ENCODE results near the gene BCR. TPM values are rescaled to one million over a fixed set of nuclear protein-coding genes. Genes with fewer than 3 reads are reported as not detected.

BCR gene
- total and polyA plus RNA-seq, 7 donors: 2.7 to 7.7 (median 6.5) TPM

- intact Hi-C loops (cut with DNase I): no loop called here
- Histone ChIP-seq H3K4me3 (no peak overlapping the region), H3K27ac (no peak overlapping the region), H3K4me1 (no peaks in the 10 kb centered on the region), H3K9me3 (no peaks in the 10 kb centered on the region), H3K36me3 (ENCODE audit: insufficient read depth in 1 of 2, low read depth in 1 of 2) (no peaks in the 10 kb centered on the region), H3K27me3 (ENCODE audit: insufficient read depth in 3 of 3, low read length in 2 of 3) (no peaks in the 10 kb centered on the region)
- DNase-seq (no peak), ATAC-seq (no peak)
- no peak for TF ChIP-seq CTCF (IDR thresholded peaks at IDR 0.05)
- 88 to 94% (median 93%) methylated on average over 5 of the region's 5 CpGs for WGBS, 3 donors
Observed at GRCh38 chr22:23193196-23193827, 13.0 kb downstream of the BCR start.

- intact Hi-C loops (cut with DNase I): no loop called here
- TF ChIP-seq CTCF (IDR thresholded peaks at IDR 0.05): no peak
- ATAC-seq (no peak), DNase-seq (no peak)
- Histone ChIP-seq H3K4me1 (no peaks in the 10 kb centered on the region), H3K4me3 (no peak overlapping the region), H3K27me3 (ENCODE audit: insufficient read depth in 3 of 3, low read length in 2 of 3) (no peaks in the 10 kb centered on the region), H3K9me3 (no peaks in the 10 kb centered on the region), H3K36me3 (ENCODE audit: insufficient read depth in 1 of 2, low read depth in 1 of 2) (no peaks in the 10 kb centered on the region), H3K27ac (no peak overlapping the region)
- 82 to 86% (median 82%) methylated on average over 5 of the region's 5 CpGs for WGBS, 3 donors
Observed at GRCh38 chr22:23193882-23194281, 13.6 kb downstream of the BCR start.

GRCh38 chr22:23196165-23196564, 15.9 kb downstream of the BCR start:
- no peak for ATAC-seq
- intact Hi-C loops (cut with DNase I): no loop called here
- no peaks in the 10 kb centered on the region for H3K36me3 ChIP-seq (ENCODE audit: insufficient read depth in 1 of 2, low read depth in 1 of 2)
- 75 to 81% (median 79%) methylated on average over 11 of the region's 11 CpGs for WGBS, 3 donors
- H3K27me3 ChIP-seq (ENCODE audit: insufficient read depth in 3 of 3, low read length in 2 of 3): no peaks in the 10 kb centered on the region
- H3K4me3 ChIP-seq: no peak overlapping the region
- DNase-seq: no peak
- H3K9me3 ChIP-seq: no peaks in the 10 kb centered on the region
- no peak for TF ChIP-seq CTCF (IDR thresholded peaks at IDR 0.05)
- no peak overlapping the region for H3K27ac ChIP-seq
- H3K4me1 ChIP-seq: no peaks in the 10 kb centered on the region

- Histone ChIP-seq H3K27ac (no peak overlapping the region), H3K36me3 (ENCODE audit: insufficient read depth in 1 of 2, low read depth in 1 of 2) (no peaks in the 10 kb centered on the region), H3K9me3 (no peaks in the 10 kb centered on the region), H3K4me1 (no peaks in the 10 kb centered on the region), H3K4me3 (no peak overlapping the region), H3K27me3 (ENCODE audit: insufficient read depth in 3 of 3, low read length in 2 of 3) (no peaks in the 10 kb centered on the region)
- WGBS, 3 donors: 90 to 96% (median 96%) methylated on average over 8 of the region's 8 CpGs
- TF ChIP-seq CTCF (IDR thresholded peaks at IDR 0.05): no peak
- intact Hi-C loops (cut with DNase I): no loop called here
- DNase-seq: no peak
- ATAC-seq: no peak
Observed at GRCh38 chr22:23197836-23198235, 17.5 kb downstream of the BCR start.

- intact Hi-C loops (cut with DNase I): no loop called here
Observed at GRCh38 chr22:23199159-23199558, 18.9 kb downstream of the BCR start.

More at GRCh38 chr22:23199159-23199558, 18.9 kb downstream of the BCR start:
- Histone ChIP-seq H3K27ac (no peak overlapping the region), H3K4me3 (no peak overlapping the region), H3K4me1 (peaks cover 9% of the 10 kb centered on the region), H3K27me3 (ENCODE audit: insufficient read depth in 3 of 3, low read length in 2 of 3) (no peaks in the 10 kb centered on the region), H3K36me3 (ENCODE audit: insufficient read depth in 1 of 2, low read depth in 1 of 2) (no peaks in the 10 kb centered on the region), H3K9me3 (no peaks in the 10 kb centered on the region)
- no peak for TF ChIP-seq CTCF (IDR thresholded peaks at IDR 0.05)
- 65 to 76% (median 72%) methylated on average over 8 of the region's 8 CpGs for WGBS, 3 donors
- DNase-seq: no peak
- ATAC-seq: no peak
